Medulla oblongata (tissue), 1 donor: ENCODE measurements around the gene CDC27.
A peak's percentile ranks its signal among the peaks of the same experiment; 100 is the strongest.
"Not testable (repeated sequence)": the region's sequence is repeated elsewhere in the genome, so short reads cannot be mapped to it uniquely, and the experiment has no call there.

ENCODE experiments used
- DNase-seq: peaks from one replicate; pipeline ENCODE4 v3.0.0-alpha.2; 2015; ENCODE audit errors: extremely low spot score

Gene CDC27

GRCh38 chr17:47135235-47135634, 53.9 kb downstream of the CDC27 start:
- no peak for DNase-seq

- not testable (repeated sequence) for DNase-seq
These were observed 54.7 kb downstream of the CDC27 start for GRCh38 chr17:47134354-47134753.

- DNase-seq = no peak
These were observed 57.3 kb downstream of the CDC27 start for GRCh38 chr17:47131761-47132160.

- DNase-seq = not testable (repeated sequence)
These were observed 62.3 kb downstream of the CDC27 start for GRCh38 chr17:47126835-47127234.

- not testable (repeated sequence) for DNase-seq
These were observed 65.8 kb downstream of the CDC27 start for GRCh38 chr17:47123262-47123661.

GRCh38 chr17:47120521-47121095, 68.5 kb downstream of the CDC27 start:
- DNase-seq = no peak

- no peak for DNase-seq
These were observed 69.2 kb downstream of the CDC27 start for GRCh38 chr17:47119746-47120520.

GRCh38 chr17:47117386-47117785, 71.7 kb downstream of the CDC27 start:
- DNase-seq = peak; percentile 15

GRCh38 chr17:47106130-47106529, 83.0 kb downstream of the CDC27 start:
- DNase-seq = no peak

- not testable (repeated sequence) for DNase-seq
These were observed 83.8 kb downstream of the CDC27 start for GRCh38 chr17:47105246-47105645.

- DNase-seq = no peak
These were observed 86.2 kb downstream of the CDC27 start for GRCh38 chr17:47102914-47103313.

GRCh38 chr17:47099987-47100711, 88.9 kb downstream of the CDC27 start:
- peak; percentile 97 for DNase-seq

- no peak for DNase-seq
These were observed 89.6 kb downstream of the CDC27 start for GRCh38 chr17:47099451-47099986.

GRCh38 chr17:47096343-47096742, 92.8 kb downstream of the CDC27 start:
- no peak for DNase-seq

GRCh38 chr17:47095268-47095667, 93.8 kb downstream of the CDC27 start:
- no peak for DNase-seq

GRCh38 chr17:47087093-47087492, 102.0 kb downstream of the CDC27 start:
- DNase-seq = no peak

GRCh38 chr17:47085736-47086135, 103.4 kb downstream of the CDC27 start:
- DNase-seq = no peak

GRCh38 chr17:47078801-47079200, 110.3 kb downstream of the CDC27 start:
- DNase-seq = no peak

GRCh38 chr17:47077576-47077975, 111.5 kb downstream of the CDC27 start:
- DNase-seq = no peak

- no peak for DNase-seq
These were observed 112.9 kb downstream of the CDC27 start for GRCh38 chr17:47076171-47076570.

- not testable (repeated sequence) for DNase-seq
These were observed 114.7 kb downstream of the CDC27 start for GRCh38 chr17:47074361-47074760.

GRCh38 chr17:47073629-47074028, 115.5 kb downstream of the CDC27 start:
- DNase-seq = not testable (repeated sequence)
